ENCODE results near the gene CLIP1.
"Not testable (repeated sequence)": the region's sequence is repeated elsewhere in the genome, so short reads cannot be mapped to it uniquely, and the experiment has no call there.

The CLIP1 gene

DNA sequence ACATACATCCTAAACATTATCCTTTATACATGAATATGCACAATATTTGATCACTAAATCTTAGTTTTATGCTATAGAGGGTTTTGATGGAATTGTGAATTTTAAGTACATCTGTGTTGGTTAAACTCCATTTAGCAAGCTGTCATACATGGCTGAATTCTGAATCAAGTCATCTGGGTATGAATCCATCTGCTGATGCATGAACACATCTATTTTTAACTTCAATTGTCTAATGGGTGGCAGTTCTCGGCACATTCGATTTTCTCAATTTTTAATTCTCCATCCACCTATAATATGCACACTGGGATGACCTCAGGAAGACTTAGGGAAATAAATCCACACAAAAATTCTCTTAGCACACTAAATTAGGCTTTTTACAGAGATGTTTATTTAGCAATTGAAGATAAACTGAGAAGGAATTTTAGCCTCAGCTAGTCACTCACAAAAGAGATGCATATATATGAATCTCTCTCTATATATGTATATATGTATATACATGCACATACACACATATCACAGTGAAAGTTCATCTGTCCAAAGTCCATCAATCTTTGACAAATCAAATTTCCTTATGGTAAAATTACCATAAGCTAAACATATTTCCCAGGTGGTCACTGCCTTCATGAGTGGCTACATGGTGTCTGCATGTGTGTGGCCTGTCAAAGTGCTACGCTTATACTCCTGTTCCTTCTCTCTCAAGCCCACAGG lies 111.7 kb downstream of the CLIP1 start:
- no peak for DNase-seq (ENCODE audit: low spot score)

GRCh38 chr12:122309564-122310121 lies 112.8 kb downstream of the CLIP1 start:
- DNase-seq (ENCODE audit: low spot score) = no peak

GRCh38 chr12:122308811-122309210 lies 113.7 kb downstream of the CLIP1 start:
- DNase-seq (ENCODE audit: low spot score) = peak; percentile 23

- no peak for DNase-seq (ENCODE audit: low spot score)
These were observed 116.1 kb downstream of the CLIP1 start for GRCh38 chr12:122306407-122306806.

DNA sequence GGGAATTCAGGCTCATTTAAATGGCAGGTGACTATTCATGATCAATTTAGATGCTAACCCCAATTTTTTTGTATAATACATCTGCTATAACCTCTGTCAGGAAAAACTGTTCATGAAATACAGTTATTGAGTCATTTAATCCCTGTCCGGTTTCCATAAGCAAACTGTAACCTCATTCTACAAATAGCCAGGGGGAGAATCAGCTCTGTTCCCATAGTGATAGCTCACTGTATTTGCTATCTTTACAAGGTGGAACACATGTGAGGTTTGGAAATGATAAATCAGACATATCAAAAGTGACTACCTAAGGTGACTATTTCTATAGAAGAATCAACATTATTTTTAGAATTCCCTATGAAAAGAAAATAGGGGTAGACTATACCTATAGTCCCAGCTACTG lies 117.5 kb downstream of the CLIP1 start:
- DNase-seq (ENCODE audit: low spot score) = no peak

GRCh38 chr12:122303068-122303467 lies 119.4 kb downstream of the CLIP1 start:
- DNase-seq (ENCODE audit: low spot score) = no peak

DNA sequence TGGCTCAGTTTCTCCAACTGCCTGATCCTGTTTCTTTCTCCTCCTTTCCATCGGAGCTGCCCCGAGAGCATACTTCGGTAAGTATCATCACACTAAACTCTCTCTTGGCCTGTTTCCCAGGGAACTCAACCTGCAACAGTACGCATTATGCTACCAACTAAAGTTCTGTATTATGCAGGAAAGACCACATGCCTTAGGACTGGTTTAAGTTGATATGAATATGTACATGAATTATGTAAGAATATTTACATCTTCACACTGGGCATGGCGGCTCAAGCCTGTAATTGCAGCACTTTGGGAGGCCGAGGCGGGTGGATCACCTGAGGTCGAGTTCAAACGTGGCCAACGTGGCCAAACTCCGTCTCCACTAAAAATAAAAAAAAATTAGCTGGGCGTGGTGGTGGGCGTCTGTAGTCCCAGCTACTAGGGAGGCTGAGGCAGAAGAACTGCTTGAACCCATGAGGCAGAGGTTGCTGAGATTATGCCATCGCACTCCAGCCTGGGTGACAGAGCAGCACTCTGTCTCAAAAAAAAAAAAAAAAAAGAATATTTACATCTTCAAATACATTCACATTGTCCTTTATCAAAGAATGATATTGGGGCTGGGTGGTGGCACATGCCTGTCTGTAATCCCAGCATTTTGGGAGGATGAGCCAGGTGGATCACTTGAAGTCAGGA lies 124.3 kb downstream of the CLIP1 start:
- DNase-seq (ENCODE audit: low spot score) = no peak

- no peak for DNase-seq (ENCODE audit: low spot score)
These were observed 125.0 kb downstream of the CLIP1 start for GRCh38 chr12:122297494-122297893.

DNA sequence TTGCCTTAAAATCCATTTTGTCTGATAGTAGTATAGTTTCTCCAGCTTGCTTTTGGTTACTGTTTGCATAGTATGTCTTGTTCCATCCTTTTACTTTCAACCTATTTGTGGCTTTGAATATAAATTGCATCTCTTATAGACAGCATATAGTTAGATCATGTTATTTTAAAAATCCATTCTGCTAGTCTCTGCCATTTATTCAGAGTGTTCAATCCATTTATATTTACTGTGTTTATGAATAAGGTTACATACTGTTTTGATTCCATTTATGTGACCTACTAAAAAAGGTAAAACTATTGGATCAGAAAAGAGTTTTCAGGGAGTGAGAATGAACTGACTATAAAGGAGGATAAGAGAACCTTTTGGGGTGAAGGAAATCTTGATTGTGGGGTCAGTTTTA lies 126.6 kb downstream of the CLIP1 start:
- no peak for DNase-seq (ENCODE audit: low spot score)

DNA sequence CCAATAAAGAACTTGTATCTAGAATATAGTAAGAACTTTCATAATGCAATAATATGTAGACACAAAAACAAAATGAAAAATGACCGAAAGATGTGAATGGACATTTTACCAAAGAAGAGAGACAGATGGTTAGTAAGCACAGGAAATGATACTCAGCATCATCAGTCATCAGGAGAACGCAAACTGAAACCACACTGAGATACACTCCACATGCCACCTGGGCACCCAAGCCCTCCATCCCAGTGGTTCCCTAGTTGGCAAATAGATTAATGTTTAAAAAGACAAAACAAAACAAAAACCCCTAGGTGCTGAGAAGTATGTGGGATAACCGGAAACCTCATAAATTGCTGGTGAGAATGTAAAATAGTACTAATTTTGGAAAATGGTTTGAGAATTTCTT lies 129.4 kb downstream of the CLIP1 start:
- no peak for DNase-seq (ENCODE audit: low spot score)

- DNase-seq (ENCODE audit: low spot score) = no peak
These were observed 131.0 kb downstream of the CLIP1 start for GRCh38 chr12:122291431-122291830.

- DNase-seq (ENCODE audit: low spot score) = no peak
These were observed 138.8 kb downstream of the CLIP1 start for GRCh38 chr12:122283680-122284079.

GRCh38 chr12:122282061-122282460 lies 140.4 kb downstream of the CLIP1 start:
- DNase-seq (ENCODE audit: low spot score) = peak; percentile 76

DNA sequence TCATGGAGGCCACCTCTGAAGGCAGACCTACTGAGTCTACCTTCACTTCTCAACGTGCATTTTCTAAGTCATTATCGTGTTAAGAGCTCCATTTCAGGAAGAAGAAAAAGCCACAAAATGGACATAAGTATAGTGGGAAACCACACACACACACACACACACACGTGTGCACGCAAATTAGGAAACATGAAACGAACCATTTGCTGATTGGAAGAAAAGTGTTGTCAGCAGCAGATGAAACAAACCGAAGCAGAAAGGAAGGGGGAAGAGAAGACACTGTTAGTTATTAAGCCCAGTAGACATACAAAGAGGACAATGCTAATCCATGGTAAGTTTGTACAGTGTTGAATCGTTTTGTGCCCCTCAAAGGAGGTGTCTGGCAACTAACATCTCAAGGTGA lies 146.2 kb downstream of the CLIP1 start:
- DNase-seq (ENCODE audit: low spot score) = no peak

GRCh38 chr12:122275459-122275858 lies 147.0 kb downstream of the CLIP1 start:
- no peak for DNase-seq (ENCODE audit: low spot score)

DNA sequence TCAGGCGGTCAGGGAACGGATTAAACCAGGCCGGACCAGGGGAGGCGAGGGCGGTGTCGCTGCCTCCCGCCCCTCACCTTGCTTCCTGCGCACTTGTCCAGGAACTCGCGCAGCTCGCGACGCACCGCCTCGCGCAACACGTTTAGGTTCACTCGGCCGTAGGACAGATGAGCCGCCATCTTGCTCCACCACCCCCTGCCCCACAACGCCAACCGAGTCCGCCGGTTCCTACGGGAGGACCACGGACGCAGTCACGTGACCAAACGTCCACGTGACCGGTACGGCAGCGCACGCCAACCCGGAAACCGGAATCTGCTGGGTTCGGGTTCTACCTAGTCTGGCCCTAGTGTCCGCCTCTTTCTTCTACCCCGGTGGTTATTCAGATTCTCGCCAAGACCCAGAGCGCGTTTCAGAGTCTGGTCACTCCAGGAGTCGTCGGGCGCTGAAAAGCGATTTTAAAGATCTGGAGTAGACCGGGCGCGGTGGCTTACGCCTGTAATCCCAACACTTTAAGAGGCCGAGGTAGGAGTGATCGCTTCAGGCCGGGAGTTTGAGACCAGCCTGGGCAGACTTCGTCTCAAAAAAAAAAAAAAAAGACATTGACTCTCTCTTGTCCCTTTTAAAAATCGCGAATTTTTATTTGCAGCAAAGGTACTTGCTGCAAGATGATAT lies 156.1 kb downstream of the CLIP1 start, which contains the start of gene VPS33A:
Gene VPS33A (minus strand): TSS at position 265 of the 672 bp plus-strand sequence. CDS start 86 bp downstream, at position 179.
- peak; percentile 97 for DNase-seq (ENCODE audit: low spot score)

DNA sequence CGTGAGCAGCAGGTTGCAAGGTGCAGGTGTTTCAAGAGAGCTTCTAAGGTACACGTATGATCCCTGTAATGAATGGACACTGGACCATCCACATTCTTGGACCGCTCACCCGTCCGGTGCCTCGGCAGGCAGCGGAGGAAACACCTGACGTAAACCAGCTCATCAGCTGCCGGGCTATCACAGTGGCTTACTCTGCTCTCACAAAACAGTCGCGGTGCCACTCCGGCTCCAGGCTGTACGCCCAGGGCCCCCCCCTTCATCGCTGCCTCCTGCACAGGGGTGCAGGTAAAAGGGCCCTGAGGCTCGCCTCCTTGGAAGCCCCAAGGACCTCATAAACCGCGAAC lies 156.6 kb downstream of the CLIP1 start:
- DNase-seq (ENCODE audit: low spot score) = peak; percentile 46

DNA sequence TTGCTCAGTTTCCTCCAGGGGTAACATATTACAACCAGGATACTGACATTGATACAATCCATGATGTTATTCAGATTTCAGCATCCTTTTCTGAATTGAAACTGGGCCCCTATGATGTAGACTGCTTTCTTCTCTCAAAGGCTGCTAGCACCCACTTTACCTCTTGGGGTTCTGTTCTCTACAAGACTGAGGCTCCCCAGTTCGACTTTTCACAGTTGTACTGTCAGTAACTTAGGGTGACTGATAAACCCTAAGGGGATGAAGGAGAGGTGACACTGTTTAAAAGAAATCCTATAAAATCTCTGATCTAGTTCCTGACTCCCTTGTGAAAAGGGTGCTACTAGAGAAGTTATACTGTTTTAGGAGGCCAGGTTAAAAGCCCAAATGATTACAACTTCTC lies 157.0 kb downstream of the CLIP1 start:
- no peak for DNase-seq (ENCODE audit: low spot score)

GRCh38 chr12:122260735-122261134 lies 161.7 kb downstream of the CLIP1 start:
- not testable (repeated sequence) for DNase-seq (ENCODE audit: low spot score)

DNA sequence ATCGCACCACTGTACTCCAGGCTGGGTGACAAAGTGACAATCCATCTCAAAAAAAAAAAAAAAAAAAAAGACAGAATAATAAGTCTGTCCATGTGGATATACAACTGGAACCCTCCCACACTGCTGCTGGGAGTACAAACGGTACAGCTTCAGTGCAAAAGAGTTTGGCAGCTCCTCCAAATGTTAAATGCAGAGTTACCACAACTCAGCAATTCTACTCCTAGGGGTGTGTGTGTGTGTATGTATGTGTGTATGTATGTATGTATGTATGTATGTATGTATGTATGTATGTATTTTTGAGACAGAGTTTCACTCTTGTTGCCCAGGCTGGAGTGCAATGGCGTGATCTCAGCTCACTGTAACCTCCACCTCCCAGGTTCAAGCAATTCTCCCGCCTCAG lies 163.5 kb downstream of the CLIP1 start:
- DNase-seq (ENCODE audit: low spot score) = not testable (repeated sequence)

DNA sequence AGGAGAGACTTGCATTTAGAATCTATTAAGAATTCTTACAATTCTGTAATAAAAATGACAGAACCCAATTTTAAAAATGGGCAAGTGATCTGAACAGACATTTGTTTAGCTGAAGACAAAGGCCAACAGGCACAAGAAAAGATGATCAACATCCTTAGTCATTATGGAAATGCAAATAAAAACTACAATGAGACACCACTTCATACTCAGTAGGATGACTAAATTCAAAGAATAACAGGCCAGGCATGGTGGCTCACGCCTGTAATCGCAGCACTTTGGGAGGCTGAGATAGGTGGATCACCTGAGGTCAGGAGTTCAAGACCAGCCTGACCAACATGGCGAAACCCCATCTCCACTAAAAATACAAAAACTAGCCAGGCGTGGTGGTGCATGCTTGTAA lies 164.0 kb downstream of the CLIP1 start:
- not testable (repeated sequence) for DNase-seq (ENCODE audit: low spot score)

- no peak for DNase-seq (ENCODE audit: low spot score)
These were observed 171.9 kb downstream of the CLIP1 start for GRCh38 chr12:122250536-122250935.

DNA sequence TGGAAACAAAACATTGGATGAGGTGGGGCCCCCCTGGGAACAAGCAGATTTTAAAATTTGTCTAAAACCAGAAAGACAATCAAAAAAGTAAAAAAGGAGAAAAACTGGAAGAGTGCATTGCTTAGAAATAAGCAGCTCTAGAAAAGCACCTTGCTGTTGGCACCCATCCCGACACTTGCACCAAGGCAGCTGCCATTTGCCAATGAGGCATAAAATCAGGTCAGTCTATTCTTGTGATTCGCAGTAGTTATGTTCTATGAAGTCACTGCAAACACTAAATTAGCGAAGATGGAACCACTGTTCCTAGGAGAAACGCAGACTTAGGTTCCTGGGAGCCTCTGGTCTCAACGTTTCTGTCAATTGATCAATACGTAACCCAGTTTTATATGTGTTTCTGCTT lies 172.4 kb downstream of the CLIP1 start:
- DNase-seq (ENCODE audit: low spot score) = no peak

Measured in GM03348 (cell line).